Measurements from ENCODE around the gene ANTXR1.

The ANTXR1 gene

DNA sequence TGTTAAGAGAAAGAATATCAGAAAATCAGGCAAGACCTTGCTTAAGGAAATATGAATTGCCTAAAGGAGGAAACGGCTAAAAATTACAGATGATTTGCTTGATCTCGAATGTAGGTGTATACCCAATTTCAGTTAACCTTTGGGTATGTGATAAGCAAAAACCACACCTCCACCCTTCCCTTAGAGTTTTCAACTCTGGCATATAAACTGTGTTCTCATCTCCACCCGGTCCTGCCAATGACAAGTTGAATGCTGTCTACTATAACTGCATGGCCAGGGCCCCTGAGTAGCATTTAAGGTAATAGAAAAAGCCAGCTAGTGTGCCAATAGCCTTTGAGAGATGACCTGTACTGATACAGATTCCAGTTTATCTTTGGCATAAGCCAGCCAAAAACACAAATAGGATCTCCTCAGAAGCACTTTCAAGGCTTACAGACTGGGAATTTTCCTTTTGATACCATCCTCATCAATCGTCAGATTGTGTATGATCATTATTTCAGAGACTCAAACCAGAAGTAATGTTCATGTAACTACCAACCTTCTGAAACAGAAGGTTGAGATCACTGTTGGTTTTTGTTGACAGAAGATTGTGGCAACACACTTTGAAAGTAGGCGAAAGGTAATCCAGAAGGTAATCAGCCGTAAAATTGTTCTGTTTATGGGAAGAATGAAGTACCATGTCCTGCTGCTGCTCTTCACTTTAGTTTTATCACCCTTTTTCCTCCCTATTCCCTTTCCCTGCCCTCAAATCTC, 211.0 kb downstream of the ANTXR1 start:
- no peak for TF ChIP-seq EZH2 (IDR thresholded peaks at IDR 0.05; ENCODE audit: borderline replicate concordance, low read depth, low read length, severe bottlenecking)
- TF ChIP-seq, protein P1, sequence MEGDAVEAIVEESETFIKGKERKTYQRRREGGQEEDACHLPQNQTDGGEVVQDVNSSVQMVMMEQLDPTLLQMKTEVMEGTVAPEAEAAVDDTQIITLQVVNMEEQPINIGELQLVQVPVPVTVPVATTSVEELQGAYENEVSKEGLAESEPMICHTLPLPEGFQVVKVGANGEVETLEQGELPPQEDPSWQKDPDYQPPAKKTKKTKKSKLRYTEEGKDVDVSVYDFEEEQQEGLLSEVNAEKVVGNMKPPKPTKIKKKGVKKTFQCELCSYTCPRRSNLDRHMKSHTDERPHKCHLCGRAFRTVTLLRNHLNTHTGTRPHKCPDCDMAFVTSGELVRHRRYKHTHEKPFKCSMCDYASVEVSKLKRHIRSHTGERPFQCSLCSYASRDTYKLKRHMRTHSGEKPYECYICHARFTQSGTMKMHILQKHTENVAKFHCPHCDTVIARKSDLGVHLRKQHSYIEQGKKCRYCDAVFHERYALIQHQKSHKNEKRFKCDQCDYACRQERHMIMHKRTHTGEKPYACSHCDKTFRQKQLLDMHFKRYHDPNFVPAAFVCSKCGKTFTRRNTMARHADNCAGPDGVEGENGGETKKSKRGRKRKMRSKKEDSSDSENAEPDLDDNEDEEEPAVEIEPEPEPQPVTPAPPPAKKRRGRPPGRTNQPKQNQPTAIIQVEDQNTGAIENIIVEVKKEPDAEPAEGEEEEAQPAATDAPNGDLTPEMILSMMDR (IDR thresholded peaks at IDR 0.05; ENCODE audit: borderline replicate concordance, extremely low read depth, low read length, poor library complexity, severe bottlenecking): no peak
- Histone ChIP-seq H3K36me3 (ENCODE audit: insufficient read depth, low read length) (no peaks in the 10 kb centered on the region), H3K4me1 (ENCODE audit: insufficient read depth, low read length) (no peaks in the 10 kb centered on the region), H3K4me3 (ENCODE audit: low read depth in 1 of 2, low read length in 2 of 2) (no peak overlapping the region), H3K27me3 (ENCODE audit: insufficient read depth, low read length, poor library complexity) (no peaks in the 10 kb centered on the region), H3K4me2 (ENCODE audit: insufficient read depth, low read length) (no peak overlapping the region), H3K27ac (ENCODE audit: low read length) (no peak overlapping the region), H3K9me3 (ENCODE audit: insufficient read depth, low read length, severe bottlenecking) (no peaks in the 10 kb centered on the region), H3K9ac (ENCODE audit: low read depth, low read length) (no peak overlapping the region), H2AFZ (ENCODE audit: low read depth, low read length) (no peak overlapping the region), H3K79me2 (ENCODE audit: insufficient read depth, low read length) (no peaks in the 10 kb centered on the region), H4K20me1 (ENCODE audit: insufficient read depth, low read length) (no peaks in the 10 kb centered on the region)
- ATAC-seq (ENCODE audit: insufficient read depth, low read depth): no peak
- DNase-seq: no peak

- DNase-seq (no peak), ATAC-seq (ENCODE audit: insufficient read depth, low read depth) (no peak)
- H3K9ac ChIP-seq (ENCODE audit: low read depth, low read length): no peak overlapping the region
- H3K4me2 ChIP-seq (ENCODE audit: insufficient read depth, low read length): no peak overlapping the region
- H3K4me1 ChIP-seq (ENCODE audit: insufficient read depth, low read length): no peaks in the 10 kb centered on the region
- TF ChIP-seq EZH2 (IDR thresholded peaks at IDR 0.05; ENCODE audit: borderline replicate concordance, low read depth, low read length, severe bottlenecking): no peak
- TF ChIP-seq, protein P1 (IDR thresholded peaks at IDR 0.05; ENCODE audit: borderline replicate concordance, extremely low read depth, low read length, poor library complexity, severe bottlenecking): no peak
- no peak overlapping the region for H3K27ac ChIP-seq (ENCODE audit: low read length)
- no peaks in the 10 kb centered on the region for H3K27me3 ChIP-seq (ENCODE audit: insufficient read depth, low read length, poor library complexity)
- H3K79me2 ChIP-seq (ENCODE audit: insufficient read depth, low read length): no peaks in the 10 kb centered on the region
- no peaks in the 10 kb centered on the region for H4K20me1 ChIP-seq (ENCODE audit: insufficient read depth, low read length)
- no peak overlapping the region for H2AFZ ChIP-seq (ENCODE audit: low read depth, low read length)
- H3K36me3 ChIP-seq (ENCODE audit: insufficient read depth, low read length): no peaks in the 10 kb centered on the region
- no peak overlapping the region for H3K4me3 ChIP-seq (ENCODE audit: low read depth in 1 of 2, low read length in 2 of 2)
- H3K9me3 ChIP-seq (ENCODE audit: insufficient read depth, low read length, severe bottlenecking): no peaks in the 10 kb centered on the region
Measured at GRCh38 chr2:69224512-69224837, 211.5 kb downstream of the ANTXR1 start.

DNA sequence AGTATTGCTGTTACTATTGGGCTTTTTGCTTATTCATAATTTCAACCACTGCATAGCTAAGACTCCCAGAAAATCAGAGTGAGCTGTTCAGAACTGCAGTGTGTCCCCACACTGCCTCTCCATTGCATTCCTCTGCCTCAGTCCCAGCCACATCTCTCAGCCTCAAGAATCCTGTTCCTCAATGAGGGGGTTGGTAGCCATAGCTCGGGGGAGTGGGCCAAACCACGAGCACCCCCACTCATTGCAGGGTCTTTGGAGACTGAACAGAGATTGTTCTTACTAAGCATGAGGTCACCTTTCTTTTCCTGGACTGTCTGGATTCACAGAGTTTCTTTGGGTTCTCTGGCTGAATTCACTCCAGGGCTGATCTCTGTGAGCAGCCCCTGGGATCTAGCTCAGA, 213.0 kb downstream of the ANTXR1 start:
- Histone ChIP-seq H3K79me2 (ENCODE audit: insufficient read depth, low read length) (no peaks in the 10 kb centered on the region), H3K4me3 (ENCODE audit: low read depth in 1 of 2, low read length in 2 of 2) (no peak overlapping the region), H3K36me3 (ENCODE audit: insufficient read depth, low read length) (no peaks in the 10 kb centered on the region), H2AFZ (ENCODE audit: low read depth, low read length) (no peak overlapping the region), H3K9me3 (ENCODE audit: insufficient read depth, low read length, severe bottlenecking) (no peaks in the 10 kb centered on the region), H3K27ac (ENCODE audit: low read length) (no peak overlapping the region), H3K4me1 (ENCODE audit: insufficient read depth, low read length) (no peaks in the 10 kb centered on the region), H3K27me3 (ENCODE audit: insufficient read depth, low read length, poor library complexity) (no peaks in the 10 kb centered on the region), H3K4me2 (ENCODE audit: insufficient read depth, low read length) (no peak overlapping the region), H4K20me1 (ENCODE audit: insufficient read depth, low read length) (no peaks in the 10 kb centered on the region), H3K9ac (ENCODE audit: low read depth, low read length) (no peak overlapping the region)
- no peak for DNase-seq
- TF ChIP-seq, protein P1 (IDR thresholded peaks at IDR 0.05; ENCODE audit: borderline replicate concordance, extremely low read depth, low read length, poor library complexity, severe bottlenecking): no peak
- TF ChIP-seq EZH2 (IDR thresholded peaks at IDR 0.05; ENCODE audit: borderline replicate concordance, low read depth, low read length, severe bottlenecking): no peak
- no peak for ATAC-seq (ENCODE audit: insufficient read depth, low read depth)

All from DND-41 (cell line).